B cell (primary cell): Measurements from ENCODE around the gene KRTAP29-1. TPM values are rescaled to one million over a fixed set of nuclear protein-coding genes. Genes with fewer than 3 reads are reported as not detected.

Experiments
- ATAC-seq: fragments of 200-7000 bp; cut with Tn5 transposase; one replicate; pipeline ENCODE4 v1.10.0; 2021; ENCODE audit warnings: low read depth, mild to moderate bottlenecking, moderate number of reproducible peaks, moderate library complexity
- CTCF ChIA-PET: fragments of 350-600 bp; sonication (Branson Sonifier 250); formaldehyde crosslinking; loops from one replicate; lab custom pipeline; 2021; ENCODE audit warnings: antibody characterized with exemption, inconsistent platforms; lab: Charles Lee
- POLR2A ChIA-PET: fragments of 350-600 bp; sonication (Branson Sonifier 250); formaldehyde crosslinking; loops from one replicate; lab custom pipeline; 2021; ENCODE audit warnings: antibody characterized with exemption; lab: Charles Lee
- DNase-seq: peaks from one replicate; pipeline ENCODE4 v3.0.0; 2013
- H2AFZ ChIP-seq: 2 replicates; pipeline ENCODE4 v1.6.1; 2012; ENCODE audit warnings: mild to moderate bottlenecking, low read depth, low read length; ENCODE audit not compliant: insufficient read depth, poor library complexity, severe bottlenecking
- H3K27ac ChIP-seq, 2 donors: 1 replicate in 1 of 2; 2 replicates in 1 of 2; pipeline ENCODE4 v1.5.1; 2012 to 2013; ENCODE audit warnings: low read length in 2 of 2, mild to moderate bottlenecking in 2 of 2, moderate library complexity in 1 of 2
- H3K27me3 ChIP-seq, 4 experiments: fragments of 200-600 bp in 1 of 4; sonication (generic) in 1 of 4; replicated peaks in 1 of 4; 1 replicate in 2 of 4; 2 replicates in 2 of 4; pipeline versions ENCODE4 v1.6.1 to v1.7.0; 2013 to 2016; ENCODE audit warnings: low read length in 3 of 4, mild to moderate bottlenecking in 2 of 4, mixed read lengths in 1 of 4, moderate library complexity in 1 of 4; ENCODE audit not compliant: insufficient read depth in 4 of 4, control insufficient read depth in 3 of 4; ENCODE audit errors: control extremely low read depth in 1 of 4
- H3K36me3 ChIP-seq, 2 experiments: replicated peaks in 1 of 2; 1 replicate in 1 of 2; 2 replicates in 1 of 2; pipeline versions ENCODE4 v1.6.1 to v1.7.1; 2013; ENCODE audit warnings: low read length in 1 of 2; ENCODE audit not compliant: insufficient read depth in 2 of 2, control insufficient read depth in 1 of 2; ENCODE audit errors: control extremely low read depth in 1 of 2, extremely low read depth in 1 of 2
- H3K4me1 ChIP-seq, 2 donors: fragments of 200-600 bp in 1 of 2; sonication (generic) in 1 of 2; 1 replicate in 1 of 2; 2 replicates in 1 of 2; pipeline versions ENCODE4 v1.5.1 to v1.6.1; 2013 to 2017; ENCODE audit warnings: low read length in 2 of 2; ENCODE audit not compliant: control insufficient read depth in 2 of 2, insufficient read depth in 2 of 2
- H3K4me2 ChIP-seq: replicated peaks from 2 replicates; pipeline ENCODE3; 2012; ENCODE audit warnings: mild to moderate bottlenecking, low read depth, low read length; ENCODE audit not compliant: poor library complexity, severe bottlenecking
- H3K4me3 ChIP-seq, 5 experiments: fragments of 200-600 bp in 1 of 5; sonication (generic) in 1 of 5; 1 replicate in 3 of 5; 2 replicates in 2 of 5; pipeline versions ENCODE4 v1.5.1 to v1.7.0; 2011 to 2016; ENCODE audit warnings: low read length in 4 of 5, mild to moderate bottlenecking in 4 of 5, low read depth in 2 of 5, control low read depth in 1 of 5, moderate library complexity in 1 of 5; ENCODE audit not compliant: insufficient read depth in 1 of 5; ENCODE audit errors: control extremely low read depth in 1 of 5, extremely low read depth in 1 of 5
- H3K79me2 ChIP-seq: fragments of 200-600 bp; sonication (generic); one replicate; pipeline ENCODE4 v1.6.0; 2016; ENCODE audit warnings: low read length; ENCODE audit not compliant: control insufficient read depth, insufficient read depth
- H3K9ac ChIP-seq: fragments of 200-600 bp; sonication (generic); 2 replicates; pipeline ENCODE4 v1.6.1; 2017; ENCODE audit warnings: mild to moderate bottlenecking, low read length, moderate library complexity
- H3K9me3 ChIP-seq, 3 donors: one replicate each; pipeline versions ENCODE4 v1.6.1 to v1.7.1; 2013; ENCODE audit warnings: low read length in 2 of 3; ENCODE audit not compliant: control insufficient read depth in 2 of 3, insufficient read depth in 1 of 3; ENCODE audit errors: control extremely low read depth in 1 of 3
- H4K20me1 ChIP-seq: 2 replicates; pipeline ENCODE4 v1.6.0; 2012; ENCODE audit warnings: mild to moderate bottlenecking, low read length; ENCODE audit not compliant: insufficient read depth, control insufficient read depth, poor library complexity, severe bottlenecking
- H3K27ac Mint-ChIP-seq: one replicate; pipeline ENCODE4 v1.8.0; 2021; ENCODE audit warnings: mixed read lengths
- H3K27me3 Mint-ChIP-seq: one replicate; pipeline ENCODE4 v1.8.0; 2021; ENCODE audit warnings: mixed read lengths
- H3K4me1 Mint-ChIP-seq: one replicate; pipeline ENCODE4 v1.8.0; 2021; ENCODE audit warnings: mixed read lengths
- H3K4me3 Mint-ChIP-seq: one replicate; pipeline ENCODE4 v1.8.0; 2021; ENCODE audit warnings: mixed read lengths
- H3K9me3 Mint-ChIP-seq: one replicate; pipeline ENCODE4 v1.8.0; 2022; ENCODE audit warnings: mixed read lengths; ENCODE audit not compliant: insufficient read depth
- CTCF ChIP-seq: fragments of 200-600 bp; IDR thresholded peaks from one replicate; pipeline ENCODE4 v1.8.0; 2022; ENCODE audit warnings: antibody characterized with exemption, mild to moderate bottlenecking
- EZH2 ChIP-seq: IDR thresholded peaks from 2 replicates; pipeline ENCODE4 v1.6.1; 2012; ENCODE audit warnings: borderline replicate concordance, low read depth, mild to moderate bottlenecking, moderate library complexity, low read length; ENCODE audit not compliant: insufficient read depth, poor library complexity, severe bottlenecking
- WGBS: methylation state at CpG from one replicate; pipeline ENCODE4 v1.1.5; 2013; ENCODE audit warnings: missing lambda C conversion rate; ENCODE audit not compliant: insufficient coverage; 5-methylcytosine and 5-hydroxymethylcytosine counted together
- intact Hi-C: fragments of 100-400 bp; cut with micrococcal nuclease; formaldehyde crosslinking; loops from one replicate; pipeline ENCODE4 v1.10.0; 2022
- polyA plus RNA-seq: library from polyadenylated mRNA; depleted of rRNA; stranded (reverse); fragments of >200 nt; gene quantifications from 2 replicates; pipeline ENCODE4 v1.2.3, GENCODE V29; 2012
- total RNA-seq, 2 donors: library from RNA; stranded (reverse); fragments of 120-200 nt in 1 of 2; gene quantifications; 1 replicate in 1 of 2; 2 replicates in 1 of 2; pipeline versions ENCODE4 v1.2.3 to v1.2.4, GENCODE V29; 2013 to 2022

KRTAP29-1 gene
- total and polyA plus RNA-seq, 2 donors (not counting 1 experiment from before 2014, with no cell fraction given), result 0.43 TPM; not detected in 1

- CTCF ChIA-PET, result no interaction called here
- no peak overlapping the region for H3K4me3 Mint-ChIP-seq
- intact Hi-C loops, result no loop called here
Observed at GRCh38 chr17:41267711-41268110, 34.9 kb downstream of the KRTAP29-1 start.

GRCh38 chr17:41265078-41265477 lies 37.6 kb downstream of the KRTAP29-1 start, which contains the start of gene KRTAP9-6:
Gene KRTAP9-6, plus strand, starts transcription at chr17:41265378. Its CDS starts 0 bp downstream, at chr17:41265378.
- WGBS, result 50% methylated on average over 1 of the region's 2 CpGs
- H3K27me3 Mint-ChIP-seq, result peaks cover 53% of the 10 kb centered on the region
- Histone ChIP-seq H3K27me3 (no peaks in the 10 kb centered on the region), H3K4me3 (no peak within 1 kb of the TSS), H2AFZ (no peak within 1 kb of the TSS), H3K79me2 (no peaks in the 10 kb centered on the region), H3K27ac (no peak within 1 kb of the TSS), H3K4me2 (no peak within 1 kb of the TSS), H3K9ac (no peak within 1 kb of the TSS), H3K9me3 (no peaks in the 10 kb centered on the region), H4K20me1 (no peaks in the 10 kb centered on the region), H3K36me3 (no peaks in the 10 kb centered on the region), H3K4me1 (no peaks in the 10 kb centered on the region)
- H3K4me3 Mint-ChIP-seq, result no peak within 1 kb of the TSS
- CTCF ChIA-PET, result no interaction called here
- no peak within 1 kb of the TSS for H3K27ac Mint-ChIP-seq
- POLR2A ChIA-PET, result no interaction called here
- H3K4me1 Mint-ChIP-seq, result no peaks in the 10 kb centered on the region
- DNase-seq (peak; percentile 1), ATAC-seq (no peak)
- intact Hi-C loops, result no loop called here
- H3K9me3 Mint-ChIP-seq, result no peaks in the 10 kb centered on the region
- no peak for TF ChIP-seq CTCF
- TF ChIP-seq EZH2, result no peak

More at GRCh38 chr17:41267711-41268110, 34.9 kb downstream of the KRTAP29-1 start:
- H2AFZ ChIP-seq, result no peak overlapping the region
- H3K27ac ChIP-seq, result no peak overlapping the region
- H4K20me1 ChIP-seq, result no peaks in the 10 kb centered on the region
- TF ChIP-seq CTCF (no peak), EZH2 (no peak)
- no peak overlapping the region for H3K9ac ChIP-seq
- no peaks in the 10 kb centered on the region for H3K36me3 ChIP-seq
- POLR2A ChIA-PET, result no interaction called here
- H3K27me3 ChIP-seq, result no peaks in the 10 kb centered on the region
- DNase-seq (no peak), ATAC-seq (no peak)
- no peak overlapping the region for H3K4me3 ChIP-seq
- H3K4me2 ChIP-seq, result no peak overlapping the region
- no peak overlapping the region for H3K27ac Mint-ChIP-seq
- peaks cover 38% of the 10 kb centered on the region for H3K27me3 Mint-ChIP-seq
- no CpG with 5 or more reads among the region's 3 CpGs for WGBS
- no peaks in the 10 kb centered on the region for H3K4me1 ChIP-seq
- no peaks in the 10 kb centered on the region for H3K4me1 Mint-ChIP-seq
- H3K79me2 ChIP-seq, result no peaks in the 10 kb centered on the region
- H3K9me3 ChIP-seq, result no peaks in the 10 kb centered on the region
- no peaks in the 10 kb centered on the region for H3K9me3 Mint-ChIP-seq
